Measurements from ENCODE around the gene ERI2.
"Not testable (repeated sequence)": the region's sequence is repeated elsewhere in the genome, so short reads cannot be mapped to it uniquely, and the experiment has no call there.

ERI2 gene

GRCh38 chr16:20764448-20764847 lies 41.8 kb downstream of the ERI2 start:
- DNase-seq: not testable (repeated sequence)

GRCh38 chr16:20763461-20764232 lies 42.6 kb downstream of the ERI2 start, which contains the start of gene ACSM3:
ACSM3 (plus strand) TSS chr16:20764014; CDS start chr16:20770035, 6,021 bp downstream.
- DNase-seq: peak; percentile 61

GRCh38 chr16:20762404-20763123 lies 43.7 kb downstream of the ERI2 start:
- DNase-seq: no peak

- DNase-seq: no peak
These were observed 45.1 kb downstream of the ERI2 start for GRCh38 chr16:20761175-20761574.

GRCh38 chr16:20760346-20760745 lies 45.9 kb downstream of the ERI2 start:
- no peak for DNase-seq

- DNase-seq: not testable (repeated sequence)
These were observed 50.5 kb downstream of the ERI2 start for GRCh38 chr16:20755799-20756198.

- DNase-seq: no peak
These were observed 51.0 kb downstream of the ERI2 start for GRCh38 chr16:20755238-20755637.

- DNase-seq: no peak
These were observed 52.5 kb downstream of the ERI2 start for GRCh38 chr16:20753727-20754126.

- no peak for DNase-seq
These were observed 55.7 kb downstream of the ERI2 start for GRCh38 chr16:20750558-20750957.

- no peak for DNase-seq
These were observed 56.8 kb downstream of the ERI2 start for GRCh38 chr16:20749474-20749873.

GRCh38 chr16:20747030-20747816 lies 59.0 kb downstream of the ERI2 start:
- no peak for DNase-seq

GRCh38 chr16:20746461-20746860 lies 59.8 kb downstream of the ERI2 start:
- no peak for DNase-seq
